HG03558 (cell line): ENCODE measurements around the gene RHD.
"Not testable (repeated sequence)": the region's sequence is repeated elsewhere in the genome, so short reads cannot be mapped to it uniquely, and the experiment has no call there.

ENCODE experiments used
- ATAC-seq: cut with Tn5 transposase; IDR thresholded peaks from one replicate; pipeline ENCODE4 v1.9.1; 2021; ENCODE audit warnings: moderate number of reproducible peaks; ENCODE audit not compliant: unreplicated experiment; ENCODE audit errors: extremely low read depth

RHD gene

GRCh38 chr1:25272238-25272637 lies at the start of gene RHD:
Gene RHD, plus strand, starts transcription at chr1:25272509. Its CDS starts 39 bp downstream, at chr1:25272548.
- not testable (repeated sequence) for ATAC-seq

GRCh38 chr1:25222606-25223005 lies 49.7 kb upstream of the RHD start:
- no peak for ATAC-seq

GRCh38 chr1:25223471-25223870 lies 48.8 kb upstream of the RHD start:
- ATAC-seq, result no peak

GRCh38 chr1:25232027-25232865 lies 40.1 kb upstream of the RHD start, which contains the start of gene SYF2:
Gene SYF2, minus strand, starts transcription at chr1:25232502. Its CDS starts 35 bp downstream, at chr1:25232467.
- peak; percentile 47 for ATAC-seq

- peak; percentile 37 for ATAC-seq
These were observed 39.2 kb upstream of the RHD start for GRCh38 chr1:25232866-25233784.

- ATAC-seq, result not testable (repeated sequence)
These were observed 36.9 kb upstream of the RHD start for GRCh38 chr1:25235411-25235810.

GRCh38 chr1:25236261-25236660 lies 36.0 kb upstream of the RHD start:
- not testable (repeated sequence) for ATAC-seq

GRCh38 chr1:25238046-25238445 lies 34.3 kb upstream of the RHD start:
- ATAC-seq, result no peak

- ATAC-seq, result peak; percentile 47
These were observed 32.4 kb upstream of the RHD start for GRCh38 chr1:25239681-25240541.

- no peak for ATAC-seq
These were observed 28.4 kb upstream of the RHD start for GRCh38 chr1:25243907-25244306.

- ATAC-seq, result no peak
These were observed 26.9 kb upstream of the RHD start for GRCh38 chr1:25245393-25245792.

- ATAC-seq, result no peak
These were observed 26.3 kb upstream of the RHD start for GRCh38 chr1:25245809-25246599.

GRCh38 chr1:25246600-25247023 lies 25.7 kb upstream of the RHD start:
- ATAC-seq, result no peak

GRCh38 chr1:25247024-25247828 lies 25.1 kb upstream of the RHD start, which contains the start of gene RSRP1:
Gene RSRP1, minus strand, starts transcription at chr1:25247454. Its CDS starts 491 bp downstream, at chr1:25246963.
- ATAC-seq, result peak; percentile 53

GRCh38 chr1:25247829-25248754 lies 24.2 kb upstream of the RHD start:
- ATAC-seq, result no peak

GRCh38 chr1:25253911-25254310 lies 18.4 kb upstream of the RHD start:
- ATAC-seq, result no peak
